ENCODE results near the gene CLEC14A. TPM values are rescaled to one million over a fixed set of nuclear protein-coding genes. Genes with fewer than 3 reads are reported as not detected.
A peak's percentile ranks its signal among the peaks of the same experiment; 100 is the strongest.

CLEC14A gene
- total RNA-seq, 2 donors from 2014 or later = 0.29 to 0.59 TPM

DNA sequence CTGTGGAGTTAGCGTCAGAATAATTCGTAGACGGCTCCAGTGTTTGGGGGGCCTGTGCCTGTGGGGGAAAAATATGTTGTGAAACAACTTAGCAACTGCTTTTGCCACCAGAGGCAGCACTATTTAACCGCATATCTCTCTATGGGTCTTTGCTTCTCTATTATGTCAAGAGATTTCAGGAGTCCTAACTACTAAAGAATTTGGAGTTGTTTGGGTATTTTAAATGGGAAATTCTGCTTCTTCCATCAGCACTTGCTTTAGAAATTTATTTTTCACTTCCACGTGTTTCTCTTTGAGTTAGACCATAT lies 594 bp upstream of the CLEC14A start:
- Mint-ChIP-seq H3K4me1 (no peaks in the 10 kb centered on the region), H3K27me3 (ENCODE audit: insufficient read depth) (peaks cover 79% of the 10 kb centered on the region), H3K36me3 (ENCODE audit: low read depth) (no peaks in the 10 kb centered on the region), H3K9me3 (no peaks in the 10 kb centered on the region), H3K27ac (no peak overlapping the region), H3K4me3 (peak overlapping the region; percentile 52)
- no peak for DNase-seq
- TF ChIP-seq, protein P1, sequence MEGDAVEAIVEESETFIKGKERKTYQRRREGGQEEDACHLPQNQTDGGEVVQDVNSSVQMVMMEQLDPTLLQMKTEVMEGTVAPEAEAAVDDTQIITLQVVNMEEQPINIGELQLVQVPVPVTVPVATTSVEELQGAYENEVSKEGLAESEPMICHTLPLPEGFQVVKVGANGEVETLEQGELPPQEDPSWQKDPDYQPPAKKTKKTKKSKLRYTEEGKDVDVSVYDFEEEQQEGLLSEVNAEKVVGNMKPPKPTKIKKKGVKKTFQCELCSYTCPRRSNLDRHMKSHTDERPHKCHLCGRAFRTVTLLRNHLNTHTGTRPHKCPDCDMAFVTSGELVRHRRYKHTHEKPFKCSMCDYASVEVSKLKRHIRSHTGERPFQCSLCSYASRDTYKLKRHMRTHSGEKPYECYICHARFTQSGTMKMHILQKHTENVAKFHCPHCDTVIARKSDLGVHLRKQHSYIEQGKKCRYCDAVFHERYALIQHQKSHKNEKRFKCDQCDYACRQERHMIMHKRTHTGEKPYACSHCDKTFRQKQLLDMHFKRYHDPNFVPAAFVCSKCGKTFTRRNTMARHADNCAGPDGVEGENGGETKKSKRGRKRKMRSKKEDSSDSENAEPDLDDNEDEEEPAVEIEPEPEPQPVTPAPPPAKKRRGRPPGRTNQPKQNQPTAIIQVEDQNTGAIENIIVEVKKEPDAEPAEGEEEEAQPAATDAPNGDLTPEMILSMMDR (conservative IDR thresholded peaks at IDR 0.05) = peak; percentile 57
- H3K4me3 ChIP-seq (ENCODE audit: low read length) = no peak overlapping the region
- H3K27ac ChIP-seq (ENCODE audit: low read depth, low read length) = no peak overlapping the region
- no peaks in the 10 kb centered on the region for H3K36me3 ChIP-seq (ENCODE audit: control insufficient read depth, insufficient read depth, low read length)
- H3K9me3 ChIP-seq (ENCODE audit: control insufficient read depth, low read length) = peaks cover 8% of the 10 kb centered on the region
- no peaks in the 10 kb centered on the region for H3K4me1 ChIP-seq (ENCODE audit: control insufficient read depth, insufficient read depth, low read length)
- 66 to 72% methylated on average over 3 to 5 of the region's 5 CpGs for WGBS, 2 experiments (ENCODE audit: insufficient coverage in 1 of 2, insufficient read length in 1 of 2)
- H3K9ac ChIP-seq (ENCODE audit: extremely low read depth, low read length, poor library complexity, severe bottlenecking) = no peak overlapping the region
- H3K27me3 ChIP-seq (ENCODE audit: control insufficient read depth, insufficient read depth, low read length, poor library complexity, severe bottlenecking) = peaks cover 52% of the 10 kb centered on the region

GRCh38 chr14:38255408-38255672 lies 553 bp downstream of the CLEC14A start:
- Mint-ChIP-seq H3K27ac (no peak overlapping the region), H3K36me3 (ENCODE audit: low read depth) (no peaks in the 10 kb centered on the region), H3K9me3 (no peaks in the 10 kb centered on the region), H3K4me3 (peak overlapping the region; percentile 52), H3K27me3 (ENCODE audit: insufficient read depth) (peaks cover 72% of the 10 kb centered on the region), H3K4me1 (no peaks in the 10 kb centered on the region)
- no peaks in the 10 kb centered on the region for H3K9me3 ChIP-seq (ENCODE audit: control insufficient read depth, low read length)
- TF ChIP-seq, protein P1 (conservative IDR thresholded peaks at IDR 0.05) = peak; percentile 59
- DNase-seq = peak; percentile 84
- H3K27me3 ChIP-seq (ENCODE audit: control insufficient read depth, insufficient read depth, low read length, poor library complexity, severe bottlenecking) = peaks cover 52% of the 10 kb centered on the region
- WGBS, 2 experiments (ENCODE audit: insufficient coverage in 1 of 2, insufficient read length in 1 of 2) = 8 to 10% methylated on average over 25 to 29 of the region's 29 CpGs
- no peaks in the 10 kb centered on the region for H3K36me3 ChIP-seq (ENCODE audit: control insufficient read depth, insufficient read depth, low read length)
- H3K9ac ChIP-seq (ENCODE audit: extremely low read depth, low read length, poor library complexity, severe bottlenecking) = no peak overlapping the region
- H3K27ac ChIP-seq (ENCODE audit: low read depth, low read length) = no peak overlapping the region
- H3K4me3 ChIP-seq (ENCODE audit: low read length) = peak overlapping the region; percentile 67
- H3K4me1 ChIP-seq (ENCODE audit: control insufficient read depth, insufficient read depth, low read length) = no peaks in the 10 kb centered on the region

DNA sequence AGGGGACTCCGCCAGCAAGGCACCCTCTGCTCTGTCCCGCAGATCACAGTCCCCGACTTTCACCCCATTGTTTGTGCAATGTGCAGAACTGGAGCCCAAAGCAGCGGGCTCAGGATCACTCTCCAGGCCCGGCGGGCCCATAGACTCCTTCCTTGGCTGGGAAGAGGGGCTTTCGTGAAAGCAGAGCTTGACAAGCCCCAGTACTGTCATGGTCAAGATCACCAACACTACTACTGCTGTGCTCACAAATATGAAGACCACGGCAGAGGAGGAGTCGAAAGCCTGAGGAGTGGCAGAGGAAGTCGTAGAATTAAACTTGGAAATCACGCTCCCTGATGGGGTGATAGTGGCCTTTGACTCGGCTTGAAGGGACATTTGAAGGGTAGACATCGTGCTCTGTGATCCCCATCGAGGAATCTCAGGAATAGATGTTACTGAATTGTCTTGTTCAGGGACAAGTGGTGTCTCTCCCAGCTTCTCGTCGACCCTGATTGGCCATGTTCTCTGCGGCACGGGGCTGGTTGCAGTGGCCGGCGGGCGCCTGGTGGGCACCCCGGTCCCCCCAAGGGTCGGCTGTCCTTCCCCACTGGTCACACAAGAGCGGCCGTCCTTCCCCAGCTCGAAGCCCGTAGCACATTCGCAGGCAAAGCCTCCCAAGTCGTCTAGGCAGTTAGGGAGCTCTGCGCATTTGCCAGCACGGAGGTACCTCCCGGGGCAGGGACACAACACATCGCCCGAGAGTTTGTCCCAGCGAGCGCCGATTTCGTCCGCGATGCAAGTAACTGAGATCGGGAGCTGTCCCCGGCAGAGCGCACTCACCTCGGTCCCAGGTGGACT lies 1.1 kb downstream of the CLEC14A start:
- Histone ChIP-seq H3K27me3 (ENCODE audit: control insufficient read depth, insufficient read depth, low read length, poor library complexity, severe bottlenecking) (peaks cover 52% of the 10 kb centered on the region), H3K4me3 (ENCODE audit: low read length) (peak overlapping the region; percentile 67), H3K9me3 (ENCODE audit: control insufficient read depth, low read length) (no peaks in the 10 kb centered on the region), H3K27ac (ENCODE audit: low read depth, low read length) (no peak overlapping the region), H3K9ac (ENCODE audit: extremely low read depth, low read length, poor library complexity, severe bottlenecking) (no peak overlapping the region), H3K4me1 (ENCODE audit: control insufficient read depth, insufficient read depth, low read length) (no peaks in the 10 kb centered on the region), H3K36me3 (ENCODE audit: control insufficient read depth, insufficient read depth, low read length) (no peaks in the 10 kb centered on the region)
- no peak overlapping the region for H3K27ac Mint-ChIP-seq
- H3K4me3 Mint-ChIP-seq = peak overlapping the region; percentile 52
- H3K27me3 Mint-ChIP-seq (ENCODE audit: insufficient read depth) = peaks cover 67% of the 10 kb centered on the region
- no peaks in the 10 kb centered on the region for H3K4me1 Mint-ChIP-seq
- no peaks in the 10 kb centered on the region for H3K36me3 Mint-ChIP-seq (ENCODE audit: low read depth)
- 34 to 37% methylated on average over 34 to 44 of the region's 44 CpGs for WGBS, 2 experiments (ENCODE audit: insufficient coverage in 1 of 2, insufficient read length in 1 of 2)
- TF ChIP-seq, protein P1 (conservative IDR thresholded peaks at IDR 0.05) = no peak
- H3K9me3 Mint-ChIP-seq = no peaks in the 10 kb centered on the region
- no peak for DNase-seq

Data from endodermal cell (in vitro differentiated cells).